Heart left ventricle (tissue), 16 donors: ENCODE results near the gene TBC1D10B. TPM values are rescaled to one million over a fixed set of nuclear protein-coding genes. Genes with fewer than 3 reads are reported as not detected.

Experiments used
- ATAC-seq, 4 donors: fragments of 200-7000 bp; cut with Tn5 transposase; one replicate each; pipeline ENCODE4 v1.9.1; 2020 to 2022; ENCODE audit warnings: moderate library complexity in 4 of 4, mild to moderate bottlenecking in 3 of 4, moderate number of reproducible peaks in 1 of 4
- DNase-seq, 5 donors: peaks; one replicate each; pipeline ENCODE4 v3.0.0-alpha.2; 2020
- H3K27ac ChIP-seq, 12 donors: fragments of 200-600 bp; sonication (generic) in 4 of 12; one replicate each; pipeline versions ENCODE4 v1.5.0 to v1.8.0; 2016 to 2022; ENCODE audit warnings: mild to moderate bottlenecking in 2 of 12
- H3K27me3 ChIP-seq, 9 donors: fragments of 200-600 bp; sonication (generic) in 2 of 9; one replicate each; pipeline versions ENCODE4 v1.5.1 to v1.8.0; 2016 to 2022; ENCODE audit warnings: mild to moderate bottlenecking in 3 of 9
- H3K36me3 ChIP-seq, 9 donors: fragments of 200-600 bp; sonication (generic) in 2 of 9; one replicate each; pipeline versions ENCODE4 v1.5.0 to v1.8.0; 2018 to 2022; ENCODE audit warnings: mild to moderate bottlenecking in 2 of 9
- H3K4me1 ChIP-seq, 12 donors: fragments of 200-600 bp; sonication (generic) in 4 of 12; one replicate each; pipeline versions ENCODE4 v1.5.0 to v1.8.0; 2016 to 2022; ENCODE audit warnings: mild to moderate bottlenecking in 3 of 12
- H3K4me3 ChIP-seq, 12 donors: fragments of 200-600 bp; sonication (generic) in 4 of 12; one replicate each; pipeline versions ENCODE4 v1.5.0 to v1.8.0; 2017 to 2022; ENCODE audit warnings: mild to moderate bottlenecking in 9 of 12, moderate library complexity in 4 of 12
- H3K9me3 ChIP-seq, 12 donors: fragments of 200-600 bp; sonication (generic) in 4 of 12; one replicate each; pipeline versions ENCODE4 v1.5.0 to v1.8.0; 2016 to 2022; ENCODE audit warnings: mild to moderate bottlenecking in 1 of 12
- CTCF ChIP-seq, 12 donors: fragments of 200-600 bp; sonication (generic) in 4 of 12; IDR thresholded peaks; one replicate each; pipeline versions ENCODE4 v1.5.0 to v1.8.0; 2018 to 2022; ENCODE audit warnings: antibody characterized with exemption in 12 of 12, mild to moderate bottlenecking in 5 of 12
- POLR2A ChIP-seq, 2 donors: fragments of 450-650 bp; IDR thresholded peaks; one replicate each; pipeline ENCODE4 v1.6.1; 2017; ENCODE audit warnings: antibody characterized with exemption in 2 of 2, mild to moderate bottlenecking in 2 of 2, moderate library complexity in 2 of 2
- WGBS, 4 donors: extraction: QIAGEN DNeasy Blood & Tissue Kit in 2 of 4; methylation state at CpG; one replicate each; pipeline versions ENCODE4 v1.1.5 to v1.1.7; 2013 to 2018; 5-methylcytosine and 5-hydroxymethylcytosine counted together
- intact Hi-C, 10 donors: fragments of 100-400 bp; cut with DNase I; formaldehyde crosslinking; loops; one replicate each; pipeline versions ENCODE4 v1.11.1 to v1.14.2; 2022
- polyA plus RNA-seq, 2 donors: library from polyadenylated mRNA; stranded (reverse); fragments of 200-250 nt; gene quantifications; one replicate each; pipeline ENCODE4 v1.2.3, GENCODE V29; 2013
- total RNA-seq, 9 donors: library from RNA; depleted of rRNA in 2 of 9; stranded (reverse); fragments of >200 nt in 2 of 9; fragmentation: NEBNext Ultra II Directional in 3 of 9; extraction: Animal tissue kit (Norgen Biotek cat#: 25700) in 3 of 9; gene quantifications; one replicate each; pipeline versions ENCODE4 v1.1.0 to v1.2.4, GENCODE V29; 2016 to 2023
- donor health status: ischemic (EF 13 %, LVEDD 7.1; RV severe dilation, severe dysfunction).
- donor health status: healthy with polysubstance abuse.
- donor health status: DM: no; HTN: yes; CAD: no.
- donor health status: DM: no; HTN: no; CAD: no.
- donor health status: ischemic (EF 25% LVEDD 6.9; RV normal size, moderate dysfunction).
- donor health status: ischemic (EF 25% LVEDD 5.7; RV mildly dilated, moderate dysfunction).
- donor health status: healthy.
- donor health status: DM: yes; HTN: yes; CAD: no.
- donor health status: ischemic (EF 35%, LVEDD 5.7; RV mildly dilated, moderate dysfunction).
- donor health status: nonischemic (EF 11% LVEDD 7.7; RV severe dilation, severe dysfunction).
- donor health status: DM: yes; HTN: yes; CAD: no.
- donor health status: PGD.
- donor health status: ischemic (EF 29% LVEDD 5.4; RV normal size, mild dysfunction).
- donor health status: nonischemic (EF 23%, LVEDD 6.1; RV moderate dilation, normal function).

Gene TBC1D10B
- total and polyA plus RNA-seq, 11 donors, result 16.9 to 40.0 (median 24.2) TPM

DNA sequence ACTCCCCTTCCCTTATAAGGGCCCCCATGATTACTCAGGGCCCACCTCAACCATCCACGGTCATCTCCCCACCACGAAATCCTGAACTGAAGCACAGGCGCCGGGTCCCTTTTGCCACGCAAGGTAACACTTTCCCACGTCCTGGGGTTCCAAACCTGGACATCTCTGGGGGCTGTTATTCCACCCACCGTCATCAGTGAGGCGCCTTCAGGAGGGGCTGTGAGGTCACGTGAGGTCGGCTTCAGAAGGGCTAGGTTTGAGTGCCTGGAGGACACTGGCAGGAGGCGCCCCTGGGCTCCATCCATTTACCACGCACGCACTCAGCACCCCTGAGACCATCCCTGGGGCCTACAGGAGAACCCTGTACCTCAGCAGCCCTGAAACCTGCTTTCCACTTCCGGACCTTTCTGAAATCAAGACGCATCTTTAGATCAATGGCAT is 19.3 kb downstream of the TBC1D10B start:
- DNase-seq (no peak), ATAC-seq (no peak)

GRCh38 chr16:30350134-30350871 is 20.0 kb downstream of the TBC1D10B start:
- Histone ChIP-seq H3K9me3 (no peaks in the 10 kb centered on the region), H3K27me3 (no peaks in the 10 kb centered on the region), H3K4me1 (peaks cover 7 to 33% (median 26%) of the 10 kb centered on the region in 12 donors), H3K4me3 (no peak overlapping the region), H3K27ac (peak overlapping the region in 2 of 12 donors; percentile 18), H3K36me3 (peaks cover 0 to 48% (median 40%) of the 10 kb centered on the region in 9 donors)
- DNase-seq (no peak), ATAC-seq (no peak)
- 74 to 80% (median 75%) methylated on average over 3 of the region's 3 CpGs for WGBS, 4 donors
- TF ChIP-seq CTCF (IDR thresholded peaks at IDR 0.05), result no peak
- intact Hi-C loops, result loop anchor here in 2 of 10 donors (10.0 kb wide), 2 partner anchors 64 to 256 kb away; partner anchors contain the start of genes TBX6 (in 1 of the 2) and YPEL3 (in 1 of the 2)

More for the DNA sequence above, 19.3 kb downstream of the TBC1D10B start:
- intact Hi-C loops, result loop anchor here in 2 of 10 donors (10.0 kb wide), 2 partner anchors 64 to 256 kb away; partner anchors contain the start of genes TBX6 (in 1 of the 2) and YPEL3 (in 1 of the 2)
- TF ChIP-seq CTCF (IDR thresholded peaks at IDR 0.05), result no peak
- no peak for TF ChIP-seq POLR2A (IDR thresholded peaks at IDR 0.05)
- Histone ChIP-seq H3K4me1 (peaks cover 9 to 38% (median 31%) of the 10 kb centered on the region in 12 donors), H3K4me3 (no peak overlapping the region), H3K9me3 (no peaks in the 10 kb centered on the region), H3K36me3 (peaks cover 0 to 48% (median 40%) of the 10 kb centered on the region in 9 donors), H3K27me3 (no peaks in the 10 kb centered on the region), H3K27ac (peak overlapping the region in 3 of 12 donors; percentile 18 to 92 (median 64))
- WGBS, 4 donors, result 88 to 91% (median 90%) methylated on average over 15 of the region's 15 CpGs

DNA sequence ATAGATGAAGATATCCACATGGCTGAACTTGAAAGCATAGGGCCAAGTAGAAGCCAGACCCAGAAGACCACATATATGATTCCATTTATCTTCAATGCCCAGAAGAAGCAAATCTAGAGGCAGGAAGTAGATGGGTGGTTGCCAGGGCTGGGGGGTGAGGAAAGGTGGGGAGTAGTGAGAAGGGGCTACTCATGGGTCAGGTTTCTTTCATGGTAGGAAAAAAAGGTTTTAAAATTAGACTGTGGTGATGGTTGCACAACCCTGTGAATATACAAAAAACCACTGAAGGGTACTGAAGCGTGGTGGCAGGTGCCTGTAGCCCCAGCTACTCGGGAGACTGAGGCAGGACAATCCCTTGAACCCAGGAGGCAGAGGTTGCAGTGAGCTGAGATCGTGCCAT is 20.6 kb downstream of the TBC1D10B start:
- H3K4me1 ChIP-seq, result peaks cover 7 to 33% (median 26%) of the 10 kb centered on the region in 12 donors
- H3K27ac ChIP-seq, result no peak overlapping the region
- DNase-seq, result no peak

More for the DNA sequence above, 20.6 kb downstream of the TBC1D10B start:
- Histone ChIP-seq H3K36me3 (peaks cover 0 to 48% (median 40%) of the 10 kb centered on the region in 9 donors), H3K4me3 (no peak overlapping the region), H3K27me3 (no peaks in the 10 kb centered on the region), H3K9me3 (no peaks in the 10 kb centered on the region)
- TF ChIP-seq CTCF (IDR thresholded peaks at IDR 0.05) (no peak), POLR2A (IDR thresholded peaks at IDR 0.05) (no peak)
- ATAC-seq, result no peak
- intact Hi-C loops, result loop anchor here in 2 of 10 donors (10.0 kb wide), 2 partner anchors 65 to 255 kb away; partner anchors contain the start of genes TBX6 (in 1 of the 2) and YPEL3 (in 1 of the 2)
- WGBS, 4 donors, result 82 to 95% (median 87%) methylated on average over 3 of the region's 3 CpGs
